Lower leg skin (tissue), 4 donors: Measurements from ENCODE around the gene PAGE4. TPM values are rescaled to one million over a fixed set of nuclear protein-coding genes. Genes with fewer than 3 reads are reported as not detected.

Source experiments
- total RNA-seq, 4 donors: library from RNA; depleted of rRNA; stranded (reverse); fragments of >200 nt; gene quantifications; one replicate each; pipeline ENCODE4 v1.1.0, GENCODE V29; 2016

Gene PAGE4
- total RNA-seq, 4 donors from 2014 or later: not detected

Other genes starting within 250 kb of the PAGE4 start
- not detected for gene GAGE12H, start 249.4 kb upstream of the PAGE4 start, total RNA-seq
- not detected for gene GAGE2A, start 239.8 kb upstream of the PAGE4 start, total RNA-seq
- not detected for gene GAGE1, start 230.3 kb upstream of the PAGE4 start, total RNA-seq
- gene PAGE1, start 133.3 kb upstream of the PAGE4 start, total RNA-seq: not detected
- 1 to 10 TPM; 2.8 to 3.7 (median 3.4) TPM for gene USP27X, start 50.2 kb downstream of the PAGE4 start, total RNA-seq
- gene CLCN5, start 93.3 kb downstream of the PAGE4 start, total RNA-seq: 10 to 100 TPM in 1 of 4 donors, 1 to 10 TPM in 3; 5.2 to 31.8 (median 9.0) TPM